Measurements from ENCODE around the gene TBXAS1.
"Not testable (repeated sequence)": the region's sequence is repeated elsewhere in the genome, so short reads cannot be mapped to it uniquely, and the experiment has no call there.

DNA sequence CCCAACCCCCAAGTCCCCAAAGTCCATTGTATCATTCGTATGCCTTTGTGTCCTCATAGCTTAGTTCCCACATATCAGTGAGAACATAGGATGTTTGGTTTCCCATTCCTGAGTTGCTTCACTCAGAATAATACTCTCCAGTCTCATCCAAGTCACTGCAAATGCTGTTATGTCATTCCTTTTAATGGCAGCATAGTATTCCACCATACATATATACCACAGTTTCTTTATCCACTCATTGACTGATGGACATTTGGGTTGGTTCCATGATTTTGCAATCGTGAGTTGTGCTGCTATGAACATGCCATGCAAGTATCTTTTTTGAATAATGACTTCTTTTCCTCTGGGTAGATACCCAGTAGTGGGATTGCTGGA is 74.0 kb downstream of the TBXAS1 start:
- TF ChIP-seq, protein P1, sequence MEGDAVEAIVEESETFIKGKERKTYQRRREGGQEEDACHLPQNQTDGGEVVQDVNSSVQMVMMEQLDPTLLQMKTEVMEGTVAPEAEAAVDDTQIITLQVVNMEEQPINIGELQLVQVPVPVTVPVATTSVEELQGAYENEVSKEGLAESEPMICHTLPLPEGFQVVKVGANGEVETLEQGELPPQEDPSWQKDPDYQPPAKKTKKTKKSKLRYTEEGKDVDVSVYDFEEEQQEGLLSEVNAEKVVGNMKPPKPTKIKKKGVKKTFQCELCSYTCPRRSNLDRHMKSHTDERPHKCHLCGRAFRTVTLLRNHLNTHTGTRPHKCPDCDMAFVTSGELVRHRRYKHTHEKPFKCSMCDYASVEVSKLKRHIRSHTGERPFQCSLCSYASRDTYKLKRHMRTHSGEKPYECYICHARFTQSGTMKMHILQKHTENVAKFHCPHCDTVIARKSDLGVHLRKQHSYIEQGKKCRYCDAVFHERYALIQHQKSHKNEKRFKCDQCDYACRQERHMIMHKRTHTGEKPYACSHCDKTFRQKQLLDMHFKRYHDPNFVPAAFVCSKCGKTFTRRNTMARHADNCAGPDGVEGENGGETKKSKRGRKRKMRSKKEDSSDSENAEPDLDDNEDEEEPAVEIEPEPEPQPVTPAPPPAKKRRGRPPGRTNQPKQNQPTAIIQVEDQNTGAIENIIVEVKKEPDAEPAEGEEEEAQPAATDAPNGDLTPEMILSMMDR (IDR thresholded peaks at IDR 0.05; ENCODE audit: insufficient read depth, low read length, poor library complexity, severe bottlenecking), result not testable (repeated sequence)
- not testable (repeated sequence) for TF ChIP-seq EZH2phosphoT487 (conservative IDR thresholded peaks at IDR 0.05; ENCODE audit: low read length)
